NCI-H2081 (cell line): ENCODE measurements around the gene TLNRD1.
"Not testable (repeated sequence)": the region's sequence is repeated elsewhere in the genome, so short reads cannot be mapped to it uniquely, and the experiment has no call there.

Experiments
- DNase-seq, 2 experiments: peaks; one replicate each; lab custom pipeline; 2025; lab: John Stamatoyannopoulos, UW

The TLNRD1 gene

DNA sequence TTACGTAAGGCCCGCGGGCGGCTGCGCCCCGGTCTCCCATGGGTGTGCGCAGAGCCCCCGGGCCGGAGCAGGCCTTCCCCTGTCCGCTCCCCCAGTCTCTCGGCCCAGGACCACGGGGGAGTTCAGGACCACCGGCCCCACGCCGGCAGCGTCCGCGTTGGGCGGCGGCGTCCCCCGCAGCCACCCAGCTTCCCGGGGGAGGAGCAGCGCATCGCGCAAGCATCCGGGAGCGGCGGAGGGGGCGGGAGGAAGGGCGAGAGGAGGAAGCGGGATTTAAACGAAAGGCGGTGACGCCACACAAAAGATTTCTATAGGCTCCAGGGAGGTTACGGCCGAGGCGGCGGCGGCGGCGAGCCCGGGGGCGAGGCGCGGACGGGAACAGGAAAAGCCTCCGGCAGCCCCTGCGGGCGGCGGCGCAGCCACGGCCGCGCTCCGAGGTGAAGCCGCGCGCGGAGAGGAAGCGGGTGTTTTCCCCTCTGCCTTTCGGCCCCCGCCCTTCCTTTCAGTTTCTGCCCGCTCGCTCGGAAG, at the start of gene TLNRD1:
TLNRD1 (plus strand) TSS at position 300 of the 528 bp plus-strand sequence. CDS start 1,349 bp downstream, outside the sequence.
- peak; percentile 90 to 92 for DNase-seq

DNA sequence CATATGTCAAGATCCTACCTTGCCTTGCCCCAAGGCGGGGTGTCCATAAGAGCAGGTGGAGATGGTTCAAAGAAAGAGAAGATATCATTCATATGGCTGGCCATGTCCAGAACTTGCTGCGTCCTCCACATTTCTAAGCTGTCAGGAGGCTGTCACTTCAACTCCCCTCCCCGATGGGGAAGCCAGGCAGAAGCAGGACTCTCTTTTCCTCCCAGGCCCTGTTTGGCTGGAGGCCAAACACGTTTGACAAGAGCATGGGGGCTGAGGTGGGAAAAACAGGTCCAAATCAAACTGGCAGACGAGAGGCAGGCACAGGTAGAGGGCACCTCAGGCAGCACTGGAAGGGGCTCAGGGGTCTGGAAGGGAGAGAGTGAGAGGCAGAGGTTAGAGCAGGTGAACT, 48.8 kb upstream of the TLNRD1 start:
- DNase-seq: no peak

DNA sequence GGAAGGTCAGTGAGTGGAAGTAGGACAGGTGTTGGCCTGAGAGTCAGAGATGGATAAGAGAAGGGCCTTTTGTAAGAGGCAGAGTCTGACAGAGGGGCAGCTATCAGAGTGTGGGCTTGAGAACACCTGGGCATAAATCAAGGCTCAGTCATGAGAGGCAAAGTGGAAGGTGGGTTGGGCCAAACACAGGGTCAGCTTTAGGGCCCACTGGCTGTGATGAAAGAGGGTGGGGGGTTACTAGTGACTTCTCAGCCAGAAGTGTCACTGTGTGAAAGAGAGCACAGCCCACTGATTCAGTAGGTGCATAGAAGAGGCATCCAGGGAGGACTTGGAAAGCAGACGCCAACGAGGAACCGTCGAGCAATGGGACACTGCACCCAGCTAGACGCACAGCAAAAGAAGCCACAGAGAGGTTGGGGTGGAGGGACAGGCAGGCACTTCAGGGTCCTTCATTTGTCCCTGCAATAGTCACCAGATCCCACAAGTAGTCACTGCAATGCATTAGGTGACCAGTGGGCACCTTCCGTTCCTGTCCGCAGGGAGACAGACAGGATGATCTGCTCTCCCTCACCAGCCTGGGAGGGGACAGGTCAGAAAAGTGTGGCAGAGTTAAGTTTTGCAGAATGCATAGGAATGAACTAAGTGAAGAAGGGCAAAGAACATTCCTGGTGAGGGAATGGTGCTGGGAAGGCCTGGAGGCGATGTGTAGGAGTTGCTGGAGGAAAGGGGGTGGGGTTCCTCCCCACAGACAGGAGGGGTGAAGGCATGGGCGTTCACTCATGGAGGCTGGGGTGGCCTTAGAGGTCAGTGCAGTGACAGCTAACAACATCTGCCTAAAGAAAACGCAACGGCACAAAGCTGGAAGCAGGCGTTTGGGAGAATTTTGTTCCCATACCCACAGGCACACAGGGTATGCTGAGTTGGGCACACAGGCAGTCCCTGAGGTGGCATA, 47.4 kb upstream of the TLNRD1 start:
- no peak for DNase-seq

DNA sequence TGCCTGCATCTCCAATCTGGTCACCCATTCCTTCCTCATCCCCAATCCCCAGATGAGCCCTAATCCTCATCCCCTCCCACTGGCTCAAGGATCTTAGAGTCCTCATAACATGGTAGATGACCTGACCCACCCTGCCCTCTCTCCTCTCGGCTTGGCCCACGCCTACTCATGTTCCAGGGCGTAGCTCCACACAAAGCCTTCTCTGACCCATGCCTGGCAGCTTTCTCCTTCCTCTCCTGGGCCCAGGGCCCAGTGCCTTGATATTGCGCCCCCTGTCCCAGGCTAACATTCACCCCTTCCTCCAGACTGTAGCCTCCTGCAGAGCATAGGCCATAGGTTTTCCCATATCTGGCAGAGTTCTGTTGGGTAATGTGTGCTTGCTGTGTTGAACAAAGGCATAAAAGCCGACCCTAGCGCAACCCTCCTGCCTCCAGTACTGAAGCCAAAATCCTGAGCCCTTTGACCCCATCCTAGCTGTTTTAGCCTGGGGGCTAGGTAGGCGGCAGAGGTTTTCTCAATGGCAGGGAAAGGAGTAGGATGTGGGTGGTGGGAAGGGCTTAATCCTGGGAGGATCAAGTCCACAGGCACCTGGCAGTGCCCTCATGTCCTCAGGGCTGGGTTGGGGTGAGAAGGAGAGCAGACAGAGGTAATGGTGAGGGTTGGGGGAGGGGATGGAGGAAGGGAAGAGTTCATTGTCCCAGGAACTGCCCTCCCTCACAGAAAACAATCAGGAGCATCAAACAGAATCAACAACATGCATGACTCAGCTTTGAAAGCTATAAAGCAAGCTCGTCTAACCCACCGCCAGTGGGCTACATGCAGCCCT, 46.6 kb upstream of the TLNRD1 start:
- DNase-seq: no peak

DNA sequence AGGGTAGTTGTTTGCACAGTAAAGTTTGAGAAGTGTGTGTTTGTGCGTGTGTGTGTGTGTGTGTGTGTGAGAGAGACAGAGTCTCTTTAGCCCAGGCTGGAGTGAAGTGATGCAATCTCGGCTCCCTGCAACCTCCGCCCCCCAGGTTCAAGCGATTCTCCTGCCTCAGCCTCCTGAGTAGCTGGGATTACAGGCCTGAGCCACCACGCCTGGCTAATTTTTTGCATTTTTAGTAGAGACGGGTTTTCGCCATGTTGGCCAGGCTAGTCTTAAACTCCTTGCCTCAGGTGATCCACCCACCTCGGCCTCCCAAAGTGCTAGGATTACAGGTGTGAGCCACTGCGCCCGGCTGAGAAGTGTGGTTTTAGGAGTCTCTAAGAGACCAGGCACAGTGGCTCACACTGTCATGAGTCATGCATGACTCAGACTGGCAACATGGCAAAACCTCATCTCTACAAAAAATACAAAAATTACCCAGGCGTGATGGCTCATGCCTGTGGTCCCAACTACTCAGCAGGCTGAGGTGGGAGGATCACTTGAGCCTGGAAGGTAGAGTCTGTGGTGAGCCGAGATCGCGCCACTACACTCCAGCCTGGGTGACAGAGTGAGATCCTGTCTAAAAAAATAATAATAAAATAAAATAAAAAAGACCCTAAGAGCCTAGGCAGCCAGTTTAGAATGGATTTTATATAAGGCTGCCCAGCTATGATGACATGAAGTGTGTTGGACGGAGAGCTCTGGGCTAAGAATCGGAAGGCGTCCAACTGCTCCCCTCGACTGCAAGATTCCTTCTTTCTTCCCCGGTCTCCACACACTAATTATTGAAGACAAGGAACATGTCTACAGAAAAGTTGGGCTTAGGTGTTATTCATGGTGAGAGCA, 44.9 kb upstream of the TLNRD1 start:
- not testable (repeated sequence) for DNase-seq

DNA sequence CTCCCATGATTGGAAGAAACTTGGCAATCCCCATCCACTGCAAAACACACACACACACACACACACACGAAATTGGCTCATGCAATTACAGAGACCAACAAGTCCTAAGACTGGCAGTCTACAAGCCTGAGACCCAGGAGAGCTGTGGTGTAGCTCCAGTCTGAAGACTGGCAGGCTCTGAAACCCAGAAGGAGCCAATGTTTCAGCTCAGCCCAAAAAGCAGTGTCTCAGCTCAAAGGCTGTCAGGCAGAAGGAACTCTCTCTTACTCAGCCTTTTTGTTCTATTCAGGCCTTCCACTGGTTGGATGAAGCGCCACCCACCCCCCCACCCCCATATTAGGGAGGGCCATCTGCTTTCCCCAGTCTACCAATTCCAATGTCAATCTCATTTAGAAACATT, 43.2 kb upstream of the TLNRD1 start:
- DNase-seq: no peak

DNA sequence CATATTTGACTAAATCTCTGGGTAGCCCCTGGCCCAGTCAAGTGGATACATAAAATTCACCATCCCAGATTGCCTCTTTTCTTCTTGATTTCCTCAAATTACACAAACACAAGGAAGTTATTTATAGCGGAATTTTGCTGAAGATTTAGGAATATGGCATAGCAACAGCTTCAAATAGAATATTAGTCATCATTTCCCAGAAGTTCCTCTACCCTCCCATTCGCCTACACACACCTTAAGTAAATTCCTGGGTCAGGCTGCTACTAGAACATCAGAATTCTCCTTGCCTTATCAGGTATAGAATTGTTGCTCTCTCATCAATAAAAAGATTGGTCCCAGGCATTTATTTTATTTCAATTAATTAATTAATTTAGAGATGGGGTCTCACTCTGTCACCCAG, 42.7 kb upstream of the TLNRD1 start:
- no peak for DNase-seq

DNA sequence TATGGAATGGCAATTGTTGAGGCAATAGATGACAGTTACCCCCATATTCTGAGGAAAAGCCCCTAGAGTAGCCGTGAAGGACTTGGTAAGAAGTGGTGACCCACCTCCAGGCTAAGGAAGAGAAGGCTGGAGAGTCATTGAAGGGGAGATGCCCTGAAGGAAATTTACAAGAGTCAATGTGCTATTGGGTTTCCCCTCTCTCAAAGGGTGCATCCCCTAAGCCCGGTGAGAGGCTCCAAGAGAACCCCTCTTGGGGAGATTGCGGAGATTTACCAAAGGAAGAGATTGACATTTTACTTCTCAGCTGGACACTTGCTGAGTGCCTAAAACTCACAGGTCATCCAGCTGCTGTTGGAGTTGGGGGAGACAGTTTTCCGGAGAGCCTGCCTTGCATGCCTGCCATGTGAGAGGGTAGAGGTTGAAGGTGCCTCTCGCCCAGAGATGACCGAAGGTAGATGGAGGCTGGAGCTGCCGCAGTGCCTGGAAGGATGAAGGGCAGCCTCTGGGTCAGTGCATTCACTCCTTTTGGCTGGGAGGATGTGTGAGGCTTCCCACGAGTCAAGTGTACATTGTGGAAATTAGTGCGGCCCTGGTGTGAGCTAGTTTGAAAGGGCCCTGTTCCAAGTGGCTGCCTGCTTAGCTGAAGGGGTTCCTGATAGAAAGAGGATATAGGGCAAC, 41.8 kb upstream of the TLNRD1 start:
- no peak for DNase-seq

DNA sequence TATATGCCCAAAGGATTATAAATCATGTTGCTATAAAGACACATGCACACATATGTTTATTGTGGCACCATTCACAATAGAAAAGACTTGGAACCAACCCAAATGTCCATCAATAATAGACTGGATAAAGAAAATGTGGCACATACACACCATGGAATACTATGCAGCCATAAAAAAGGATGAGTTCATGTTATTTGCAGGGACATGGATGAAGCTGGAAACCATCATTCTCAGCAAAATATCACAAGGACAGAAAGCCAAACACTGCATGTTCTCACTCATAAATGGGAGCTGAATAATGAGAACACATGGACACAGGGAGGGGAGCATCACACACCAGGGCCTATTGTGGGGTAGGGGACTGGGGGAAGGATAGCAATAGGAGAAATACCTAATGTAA, 35.3 kb upstream of the TLNRD1 start:
- DNase-seq: not testable (repeated sequence)

DNA sequence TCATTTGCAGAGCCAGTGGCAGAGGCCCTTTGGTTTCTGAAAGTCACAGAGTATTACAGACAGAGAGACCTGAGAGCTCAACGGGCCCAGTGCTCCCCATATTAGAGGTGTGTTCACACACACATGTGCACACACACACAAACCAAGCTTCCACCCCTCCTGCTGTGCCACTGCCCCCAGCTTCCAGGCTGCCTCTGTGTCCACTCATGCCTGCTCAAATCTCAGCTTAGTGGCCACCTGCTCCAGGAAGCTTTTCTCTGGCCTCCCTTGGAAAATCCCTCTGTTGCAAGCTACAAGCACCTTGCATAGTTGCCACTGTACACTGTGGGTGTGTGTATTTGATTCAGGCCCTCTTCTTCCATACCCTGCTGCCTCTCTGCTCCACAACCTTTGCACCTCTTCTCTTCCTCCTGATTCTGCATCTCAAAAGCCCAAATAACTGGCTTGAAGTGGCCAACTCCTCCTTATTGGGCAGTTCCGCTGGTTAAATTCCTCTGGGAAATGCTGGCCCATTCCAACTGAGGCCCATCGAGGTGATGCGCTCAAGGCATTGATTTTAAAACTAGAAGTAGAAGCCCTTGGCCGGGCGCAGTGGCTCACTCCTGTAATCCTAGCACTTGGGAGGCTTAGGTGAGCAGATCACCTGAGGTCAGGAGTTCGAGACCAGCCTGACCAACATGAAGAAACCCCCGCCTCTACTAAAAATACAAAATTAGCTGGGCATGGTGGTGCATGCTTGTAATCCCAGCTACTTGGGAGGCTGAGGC, 34.1 kb upstream of the TLNRD1 start:
- DNase-seq: no peak

DNA sequence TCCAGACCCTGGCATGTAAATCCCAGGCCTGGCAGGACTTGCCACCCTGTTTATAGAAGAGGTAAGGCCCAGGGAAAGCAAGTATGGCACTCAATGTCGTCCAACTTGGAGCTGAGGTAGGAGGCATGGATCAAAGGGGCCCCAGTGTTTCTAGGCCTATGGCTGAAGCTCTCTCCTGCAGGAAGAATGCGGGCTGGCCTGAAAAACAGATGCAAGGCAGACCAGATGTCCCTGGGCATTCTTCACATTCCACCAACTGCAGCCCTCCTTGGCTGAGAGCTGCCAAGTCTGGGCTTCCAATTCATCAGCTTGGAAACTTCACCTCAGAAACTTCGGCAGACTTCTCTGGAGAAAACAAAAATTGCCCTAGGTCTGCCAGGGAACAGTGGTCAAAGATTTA, 33.3 kb upstream of the TLNRD1 start:
- DNase-seq: no peak

DNA sequence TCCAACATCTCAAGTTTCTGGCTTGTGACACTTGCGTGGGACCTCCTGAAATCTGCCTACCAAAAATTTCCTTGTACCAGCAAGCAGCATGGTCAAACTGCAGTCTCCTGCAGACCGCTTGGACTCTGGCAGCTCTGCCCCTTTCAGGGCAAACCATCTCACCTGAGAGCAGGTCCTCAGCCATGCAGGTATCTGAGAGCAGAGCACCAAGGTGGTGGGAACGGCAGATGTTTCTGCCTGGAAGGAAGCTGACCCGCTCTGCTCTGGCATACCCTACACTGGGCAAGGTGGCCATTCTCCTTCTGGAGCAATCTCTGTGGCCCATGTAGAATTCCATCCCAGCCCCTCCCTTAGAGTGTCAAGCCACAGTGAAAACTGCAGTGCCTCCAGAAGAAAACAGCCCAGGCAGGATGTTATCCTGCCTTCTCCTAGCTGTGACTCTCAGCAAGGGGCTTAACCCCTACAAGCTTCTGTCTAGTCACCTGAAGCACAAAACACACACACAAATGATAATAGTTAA, 32.7 kb upstream of the TLNRD1 start:
- DNase-seq: no peak

DNA sequence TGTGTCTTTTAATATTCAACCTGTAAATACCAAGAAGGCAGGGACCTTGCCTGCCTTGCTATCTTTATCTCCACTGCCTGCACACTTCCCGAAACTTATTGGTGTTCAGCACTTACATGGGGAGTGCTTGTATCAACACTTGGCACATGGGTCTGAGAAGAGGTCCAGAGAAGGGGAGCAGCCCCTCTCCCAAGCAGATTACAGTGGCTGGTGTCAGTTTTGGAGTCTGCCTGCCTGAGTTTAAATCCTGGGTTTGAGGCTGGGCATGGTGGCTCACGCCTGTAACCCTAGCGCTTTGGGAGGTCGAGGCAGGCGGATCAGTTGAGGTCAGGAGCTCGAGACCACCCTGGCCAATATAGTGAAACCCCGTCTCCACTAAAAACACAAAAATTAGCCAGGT, 31.4 kb upstream of the TLNRD1 start:
- DNase-seq: no peak

DNA sequence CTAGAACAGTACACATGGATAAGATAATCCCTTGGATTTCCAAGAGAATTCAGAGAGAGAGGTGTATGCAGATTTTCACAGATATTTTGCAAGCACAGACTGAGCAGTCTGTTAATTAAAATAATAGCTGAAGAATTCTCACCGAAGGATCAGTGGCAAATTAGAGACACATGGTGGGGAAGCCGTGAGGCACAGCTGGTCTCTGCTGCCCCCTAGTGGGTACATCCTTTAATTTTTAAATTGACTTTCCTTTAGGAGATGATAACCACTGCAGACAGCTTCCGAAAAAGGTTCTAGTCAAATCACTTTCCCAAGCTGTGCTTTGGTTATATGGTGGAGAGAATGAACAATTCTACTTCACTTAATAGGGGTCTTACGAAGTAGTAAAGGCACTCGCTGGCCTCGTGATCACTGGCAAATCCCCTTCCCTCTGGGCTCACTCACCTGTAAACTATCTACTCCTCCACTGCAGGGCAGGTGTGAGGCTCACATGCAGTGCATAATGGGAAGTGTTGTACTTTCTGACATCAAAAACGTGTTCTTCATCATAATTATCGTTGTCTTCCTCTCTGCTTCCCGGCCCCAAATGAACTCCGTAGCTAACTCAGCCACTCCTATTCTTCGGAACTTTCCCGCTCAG, 30.6 kb upstream of the TLNRD1 start:
- DNase-seq: peak; percentile 73

DNA sequence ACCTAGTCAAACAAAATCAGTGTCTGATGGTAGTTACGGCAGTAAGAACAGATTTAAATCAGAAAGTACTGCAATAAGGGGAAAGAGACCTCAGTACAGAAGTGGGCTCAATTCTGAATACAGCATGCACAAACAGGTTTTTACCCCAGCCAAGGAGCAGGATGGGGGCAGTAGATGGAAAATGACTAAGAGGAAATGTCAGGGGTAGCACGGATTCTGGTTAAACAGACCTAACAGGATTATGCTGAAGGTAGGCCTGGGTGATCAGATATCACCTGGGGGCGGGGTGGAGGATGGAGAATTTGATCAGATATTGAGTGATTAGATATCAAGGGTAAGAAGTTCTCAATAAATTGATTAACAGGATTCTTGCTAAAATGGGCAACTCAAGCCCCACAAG, 30.1 kb upstream of the TLNRD1 start:
- no peak for DNase-seq

DNA sequence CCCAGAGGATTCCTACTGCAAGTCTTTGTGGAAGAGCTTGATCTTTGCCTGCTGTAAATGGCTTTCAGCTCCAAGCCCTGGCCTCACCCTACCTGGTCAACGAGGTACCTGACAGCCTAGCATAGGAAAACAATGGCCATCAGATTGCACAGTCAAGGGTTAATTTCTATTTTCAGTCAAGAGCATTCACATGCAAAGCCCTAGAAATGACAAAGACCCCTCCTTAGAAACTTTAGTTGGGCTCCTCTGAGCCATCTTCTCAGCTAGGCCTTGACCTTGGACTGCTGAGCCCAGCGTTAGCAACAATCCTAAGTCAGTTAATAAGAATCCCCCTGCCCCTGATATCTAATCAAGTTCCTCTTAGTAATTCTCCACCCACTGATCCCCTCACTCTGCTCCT, 29.6 kb upstream of the TLNRD1 start:
- DNase-seq: no peak

DNA sequence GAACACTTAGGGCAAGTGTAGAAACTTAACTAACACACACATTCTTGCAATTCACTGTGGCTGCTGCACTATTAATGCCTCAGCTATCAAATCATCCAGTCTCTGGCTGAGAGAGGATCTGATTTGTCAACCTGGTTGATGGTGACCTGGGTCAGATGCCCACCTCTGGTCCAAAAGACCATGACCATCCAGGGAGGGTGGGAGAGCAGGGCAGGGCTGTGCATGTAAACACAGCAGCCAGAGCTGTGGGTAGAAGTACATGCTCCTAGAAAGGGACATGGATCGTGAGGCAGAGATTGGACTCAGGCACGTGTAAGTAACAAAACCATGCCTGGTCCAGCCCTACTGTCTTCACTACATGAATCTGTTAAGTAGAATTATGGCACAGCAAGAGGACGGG, 28.4 kb upstream of the TLNRD1 start:
- no peak for DNase-seq

DNA sequence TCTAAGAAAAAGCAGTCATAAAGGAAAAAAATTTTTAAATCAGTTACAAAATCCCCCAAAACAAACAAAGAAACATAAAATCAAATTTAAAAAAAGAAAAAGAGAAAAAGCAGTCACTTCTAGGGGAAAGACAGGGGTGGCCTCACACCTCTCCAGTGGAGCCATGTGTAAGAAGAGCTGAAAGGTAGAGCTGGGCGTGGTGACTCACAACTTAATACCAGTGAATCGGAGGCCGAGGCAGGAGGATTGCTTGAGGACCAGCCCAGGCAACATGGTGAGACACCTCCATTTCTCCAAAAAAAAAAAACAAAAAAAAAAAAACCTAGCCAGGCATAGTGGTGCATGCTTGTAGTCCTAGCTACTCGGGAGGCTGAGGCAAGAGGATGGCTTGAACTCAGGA, 25.8 kb upstream of the TLNRD1 start:
- no peak for DNase-seq

DNA sequence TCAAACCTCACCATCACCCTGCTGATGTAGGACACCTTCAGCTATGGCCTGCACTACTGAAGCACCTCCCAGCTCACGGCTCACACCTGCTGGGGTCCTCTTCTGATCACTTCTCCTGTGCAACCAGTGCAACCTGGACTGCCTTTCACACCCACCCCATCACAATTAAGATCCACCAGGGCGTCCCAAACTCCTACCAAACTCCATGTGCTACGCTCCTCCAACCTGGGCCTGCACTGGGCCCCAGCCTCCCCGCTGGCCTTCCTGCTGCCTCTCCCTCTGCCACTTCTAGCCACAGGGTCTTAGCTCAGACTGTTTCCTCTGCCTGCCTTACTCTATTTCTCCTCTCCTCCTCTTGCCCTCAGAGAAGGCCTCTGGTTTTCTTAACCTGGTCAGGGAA, 23.9 kb upstream of the TLNRD1 start:
- no peak for DNase-seq

DNA sequence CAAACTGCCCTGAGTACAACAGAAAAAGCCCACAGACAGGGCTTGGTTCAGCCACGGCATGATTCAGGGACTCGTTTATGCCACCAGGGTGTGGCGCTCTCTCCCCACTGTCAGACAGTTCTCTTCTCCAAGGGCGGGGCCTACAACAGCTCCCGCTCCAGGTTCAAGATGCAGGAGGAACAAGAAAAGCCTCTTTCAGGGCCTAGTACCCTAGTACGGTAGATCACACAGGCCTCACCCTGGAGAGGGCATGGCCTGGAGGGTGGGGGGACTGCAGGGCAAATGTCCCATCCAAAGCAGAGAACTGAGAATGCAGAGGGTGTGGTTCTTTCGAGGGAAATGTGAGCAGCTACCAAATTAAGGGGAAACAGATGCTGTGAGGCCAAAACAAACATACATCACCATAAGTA, 23.1 kb upstream of the TLNRD1 start:
- peak; percentile 69 to 75 for DNase-seq
